Transverse colon (tissue), 4 donors: ENCODE results near the gene ABL1. TPM values are rescaled to one million over a fixed set of nuclear protein-coding genes. Genes with fewer than 3 reads are reported as not detected.

Experiments used
- DNase-seq: peaks from one replicate; pipeline ENCODE4 v3.0.0-alpha.2; 2019
- H3K27ac ChIP-seq, 4 donors: fragments of 200-600 bp; sonication (generic); 2 replicates each; pipeline ENCODE4 v1.5.1; 2016 to 2018; ENCODE audit warnings: inconsistent platforms in 4 of 4
- H3K27me3 ChIP-seq: fragments of 200-600 bp; sonication (generic); 2 replicates; pipeline ENCODE4 v1.5.1; 2017; ENCODE audit warnings: inconsistent platforms
- H3K36me3 ChIP-seq, 4 donors: fragments of 200-600 bp; sonication (generic); 2 replicates each; pipeline ENCODE4 v1.5.1; 2017 to 2019; ENCODE audit warnings: inconsistent platforms in 4 of 4
- H3K4me1 ChIP-seq, 4 donors: fragments of 200-600 bp; sonication (generic); 2 replicates each; pipeline ENCODE4 v1.5.1; 2017 to 2020; ENCODE audit warnings: inconsistent platforms in 4 of 4
- H3K4me3 ChIP-seq, 4 donors: fragments of 200-600 bp; sonication (generic); 1 replicate in 1 of 4; 2 replicates in 3 of 4; pipeline versions ENCODE4 v1.5.1 to v1.6.1; 2017 to 2019; ENCODE audit warnings: inconsistent platforms in 4 of 4
- H3K9me3 ChIP-seq, 2 donors: fragments of 200-600 bp; sonication (generic); 2 replicates each; pipeline ENCODE4 v1.5.1; 2017 to 2019; ENCODE audit warnings: inconsistent platforms in 2 of 2
- CTCF ChIP-seq, 5 experiments: fragments of 200-600 bp in 3 of 5; fragments of 450-650 bp in 2 of 5; sonication (generic) in 3 of 5; IDR thresholded peaks; 1 replicate in 2 of 5; 2 replicates in 3 of 5; pipeline ENCODE4 v1.5.1; 2016 to 2017; ENCODE audit warnings: antibody characterized with exemption in 5 of 5, inconsistent platforms in 3 of 5, mild to moderate bottlenecking in 2 of 5, moderate library complexity in 1 of 5
- EP300 ChIP-seq: sonication (generic); formaldehyde crosslinking; IDR thresholded peaks from one replicate; pipeline ENCODE4 v1.6.1; 2017; ENCODE audit warnings: antibody characterized with exemption, low read depth
- POLR2A ChIP-seq: fragments of 450-650 bp; IDR thresholded peaks from one replicate; pipeline ENCODE4 v1.6.1; 2016; ENCODE audit warnings: antibody characterized with exemption, mild to moderate bottlenecking, moderate library complexity
- POLR2AphosphoS5 ChIP-seq, 3 donors: sonication (generic); formaldehyde crosslinking; IDR thresholded peaks; one replicate each; pipeline ENCODE4 v1.6.1; 2016; ENCODE audit warnings: antibody characterized with exemption in 3 of 3
- WGBS, 2 donors: methylation state at CpG; one replicate each; pipeline ENCODE4 v1.1.5; 2018; ENCODE audit warnings: low coverage in 1 of 2; 5-methylcytosine and 5-hydroxymethylcytosine counted together
- in situ Hi-C, 4 donors: fragments of 200-750 bp; cut with MboI; loops; one replicate each; pipeline versions ENCODE4 v1.15.0 to v1.15.1; 2017; ENCODE audit warnings: low sequenced_read_pairs in 3 of 4, low pct_ligation_motif_present in 1 of 4, low pct_unique_long_range_greater_than_20kb in 1 of 4
- intact Hi-C: fragments of 100-400 bp; cut with DNase I; formaldehyde crosslinking; loops from one replicate; pipeline ENCODE4 v1.15.1; 2023; ENCODE audit warnings: low total_unique reads
- total RNA-seq, 4 donors: library from RNA; depleted of rRNA; stranded (reverse); fragments of >200 nt; gene quantifications; one replicate each; pipeline ENCODE4 v1.1.0, GENCODE V29; 2016

Gene ABL1
- total RNA-seq, 4 donors from 2014 or later: 66.9 to 97.1 (median 81.8) TPM

GRCh38 chr9:130917168-130917960, 82.3 kb downstream of the ABL1 start:
- no peak for DNase-seq
- Histone ChIP-seq H3K4me3 (no peak overlapping the region), H3K4me1 (no peaks in the 10 kb centered on the region), H3K27me3 (peaks cover 36% of the 10 kb centered on the region), H3K36me3 (no peaks in the 10 kb centered on the region), H3K9me3 (no peaks in the 10 kb centered on the region), H3K27ac (no peak overlapping the region)
- WGBS, 2 donors: 77 to 87% methylated on average over 14 to 34 of the region's 34 CpGs
- intact Hi-C loops (no loop called here), in situ Hi-C loops (no loop called here)
- no peak for TF ChIP-seq EP300
- no peak for TF ChIP-seq POLR2A
- TF ChIP-seq CTCF (IDR thresholded peaks at IDR 0.05): no peak
- no peak for TF ChIP-seq POLR2AphosphoS5 (IDR thresholded peaks at IDR 0.05)

- Histone ChIP-seq H3K36me3 (no peaks in the 10 kb centered on the region), H3K4me1 (no peaks in the 10 kb centered on the region), H3K27ac (no peak overlapping the region), H3K27me3 (peaks cover 45% of the 10 kb centered on the region), H3K4me3 (no peak overlapping the region), H3K9me3 (no peaks in the 10 kb centered on the region)
- intact Hi-C loops: no loop called here
- DNase-seq: no peak
- in situ Hi-C loops: no loop called here
- WGBS, 2 donors: 74% methylated on average over 9 of the region's 9 CpGs; no CpG with 5 or more reads in 1 of the 2 donors
- TF ChIP-seq POLR2A: no peak
- TF ChIP-seq EP300: no peak
- TF ChIP-seq POLR2AphosphoS5 (IDR thresholded peaks at IDR 0.05): no peak
- no peak for TF ChIP-seq CTCF (IDR thresholded peaks at IDR 0.05)
These were observed 83.2 kb downstream of the ABL1 start for GRCh38 chr9:130918101-130918825.

GRCh38 chr9:130918826-130919558, 83.9 kb downstream of the ABL1 start:
- TF ChIP-seq CTCF (IDR thresholded peaks at IDR 0.05): no peak
- no peak for TF ChIP-seq POLR2A
- TF ChIP-seq EP300: no peak
- TF ChIP-seq POLR2AphosphoS5 (IDR thresholded peaks at IDR 0.05): no peak
- H3K36me3 ChIP-seq: no peaks in the 10 kb centered on the region
- intact Hi-C loops: no loop called here
- H3K27ac ChIP-seq: no peak overlapping the region
- no peaks in the 10 kb centered on the region for H3K9me3 ChIP-seq
- in situ Hi-C loops: no loop called here
- peaks cover 47% of the 10 kb centered on the region for H3K27me3 ChIP-seq
- H3K4me3 ChIP-seq: no peak overlapping the region
- WGBS, 2 donors: 86% methylated on average over 33 of the region's 33 CpGs; no CpG with 5 or more reads in 1 of the 2 donors
- no peaks in the 10 kb centered on the region for H3K4me1 ChIP-seq
- DNase-seq: no peak
